GM10266 (cell line): ENCODE data around the gene SFSWAP.

ENCODE experiments used
- DNase-seq: peaks from one replicate; pipeline ENCODE4 v3.0.0; 2012; ENCODE audit errors: extremely low spot score
- CTCF ChIP-seq: IDR thresholded peaks from 2 replicates; pipeline ENCODE4 v1.5.1; 2012; ENCODE audit warnings: mild to moderate bottlenecking, low read depth; ENCODE audit not compliant: control insufficient read depth, insufficient read depth; ENCODE audit errors: missing control alignments

The SFSWAP gene

GRCh38 chr12:131688845-131689154 is 22.1 kb upstream of the SFSWAP start:
- no peak for TF ChIP-seq CTCF
- DNase-seq, result no peak

- no peak for TF ChIP-seq CTCF
- DNase-seq, result no peak
These were observed 20.6 kb upstream of the SFSWAP start for GRCh38 chr12:131690320-131690719.

- TF ChIP-seq CTCF, result no peak
- DNase-seq, result no peak
These were observed 18.5 kb upstream of the SFSWAP start for GRCh38 chr12:131692431-131692830.

GRCh38 chr12:131693149-131693548 is 17.7 kb upstream of the SFSWAP start:
- DNase-seq, result no peak
- TF ChIP-seq CTCF, result no peak

- TF ChIP-seq CTCF, result no peak
- DNase-seq, result no peak
These were observed 16.6 kb upstream of the SFSWAP start for GRCh38 chr12:131694116-131694838.

GRCh38 chr12:131695968-131696367 is 14.9 kb upstream of the SFSWAP start:
- TF ChIP-seq CTCF, result no peak
- no peak for DNase-seq

GRCh38 chr12:131698286-131698685 is 12.6 kb upstream of the SFSWAP start:
- TF ChIP-seq CTCF, result no peak
- no peak for DNase-seq
